Ishikawa (cell line): Measurements from ENCODE around the gene SETD1A.

Source experiments
- CREB1 ChIP-seq: IDR thresholded peaks from 2 replicates; pipeline ENCODE4 v1.6.1; 2012; ENCODE audit warnings: low read depth
- NFIC ChIP-seq: IDR thresholded peaks from 2 replicates; pipeline ENCODE4 v1.6.1; 2012
- RAD21 ChIP-seq: IDR thresholded peaks from 2 replicates; pipeline ENCODE4 v1.6.1; 2012; ENCODE audit warnings: low read depth
- TAF1 ChIP-seq: IDR thresholded peaks from 2 replicates; pipeline ENCODE4 v1.6.1; 2012; ENCODE audit warnings: low read depth, mild to moderate bottlenecking
- TCF12 ChIP-seq: IDR thresholded peaks from 2 replicates; pipeline ENCODE4 v1.6.1; 2012; ENCODE audit warnings: low read depth
- TEAD4 ChIP-seq: IDR thresholded peaks from 2 replicates; pipeline ENCODE4 v1.6.1; 2012
- YY1 ChIP-seq: IDR thresholded peaks from 2 replicates; pipeline ENCODE4 v1.6.1; 2012; ENCODE audit warnings: low read depth
- TF ChIP-seq, protein P1 (sequence below): IDR thresholded peaks from 2 replicates; pipeline ENCODE4 v1.6.1; 2012; ENCODE audit warnings: low read depth, mild to moderate bottlenecking

DNA sequence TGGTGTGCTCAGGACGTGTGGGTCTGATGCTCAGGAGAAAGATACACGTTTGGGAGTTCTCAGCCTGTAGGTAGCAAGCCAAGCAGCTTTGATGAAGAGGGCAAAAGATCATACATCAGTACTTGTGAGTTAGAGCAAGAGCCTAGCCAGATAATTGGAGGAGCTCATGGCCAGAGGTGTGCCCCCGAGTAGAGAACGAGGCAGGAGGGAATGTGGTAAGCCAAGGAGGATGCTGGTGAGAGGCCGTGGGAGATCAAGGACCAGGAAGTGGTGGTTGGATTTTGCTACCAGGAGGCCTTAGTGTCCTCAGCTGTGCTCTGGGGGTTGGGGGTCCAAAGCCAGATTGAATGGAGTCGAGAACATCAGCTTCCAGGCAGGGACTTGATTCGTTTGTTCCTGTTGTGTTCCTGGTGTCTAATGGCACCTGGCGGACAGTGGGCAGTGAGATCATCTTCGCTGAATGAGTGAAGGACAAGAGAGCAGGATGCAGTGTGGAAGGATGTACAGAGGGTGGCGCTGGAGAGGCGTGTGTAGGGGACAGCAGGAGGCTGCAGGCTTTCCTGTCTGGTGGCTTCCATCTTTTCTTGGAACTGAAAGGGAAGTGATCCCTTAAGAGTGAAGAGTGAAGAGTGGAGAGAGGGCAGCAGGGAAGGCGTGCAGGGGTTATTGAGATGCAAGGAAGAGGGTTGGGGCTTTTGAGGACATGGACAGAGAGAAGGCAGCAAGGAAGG, 22.6 kb upstream of the SETD1A start:
- TF ChIP-seq TEAD4 (no peak), RAD21 (peak; percentile 46), TAF1 (no peak), CREB1 (no peak), TCF12 (no peak), NFIC (no peak), YY1 (no peak)
- TF ChIP-seq, protein P1, sequence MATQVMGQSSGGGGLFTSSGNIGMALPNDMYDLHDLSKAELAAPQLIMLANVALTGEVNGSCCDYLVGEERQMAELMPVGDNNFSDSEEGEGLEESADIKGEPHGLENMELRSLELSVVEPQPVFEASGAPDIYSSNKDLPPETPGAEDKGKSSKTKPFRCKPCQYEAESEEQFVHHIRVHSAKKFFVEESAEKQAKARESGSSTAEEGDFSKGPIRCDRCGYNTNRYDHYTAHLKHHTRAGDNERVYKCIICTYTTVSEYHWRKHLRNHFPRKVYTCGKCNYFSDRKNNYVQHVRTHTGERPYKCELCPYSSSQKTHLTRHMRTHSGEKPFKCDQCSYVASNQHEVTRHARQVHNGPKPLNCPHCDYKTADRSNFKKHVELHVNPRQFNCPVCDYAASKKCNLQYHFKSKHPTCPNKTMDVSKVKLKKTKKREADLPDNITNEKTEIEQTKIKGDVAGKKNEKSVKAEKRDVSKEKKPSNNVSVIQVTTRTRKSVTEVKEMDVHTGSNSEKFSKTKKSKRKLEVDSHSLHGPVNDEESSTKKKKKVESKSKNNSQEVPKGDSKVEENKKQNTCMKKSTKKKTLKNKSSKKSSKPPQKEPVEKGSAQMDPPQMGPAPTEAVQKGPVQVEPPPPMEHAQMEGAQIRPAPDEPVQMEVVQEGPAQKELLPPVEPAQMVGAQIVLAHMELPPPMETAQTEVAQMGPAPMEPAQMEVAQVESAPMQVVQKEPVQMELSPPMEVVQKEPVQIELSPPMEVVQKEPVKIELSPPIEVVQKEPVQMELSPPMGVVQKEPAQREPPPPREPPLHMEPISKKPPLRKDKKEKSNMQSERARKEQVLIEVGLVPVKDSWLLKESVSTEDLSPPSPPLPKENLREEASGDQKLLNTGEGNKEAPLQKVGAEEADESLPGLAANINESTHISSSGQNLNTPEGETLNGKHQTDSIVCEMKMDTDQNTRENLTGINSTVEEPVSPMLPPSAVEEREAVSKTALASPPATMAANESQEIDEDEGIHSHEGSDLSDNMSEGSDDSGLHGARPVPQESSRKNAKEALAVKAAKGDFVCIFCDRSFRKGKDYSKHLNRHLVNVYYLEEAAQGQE = no peak
